BE2C (cell line): ENCODE measurements around the gene ZNF782.

Source experiments
- DNase-seq: peaks from one replicate; pipeline ENCODE4 v3.0.0-alpha.2; 2020
- H3K27me3 ChIP-seq: fragments of 250-450 bp; sonication (Bioruptor Pico); 2 replicates; pipeline ENCODE4 v1.5.1; 2020; ENCODE audit warnings: mild to moderate bottlenecking
- H3K36me3 ChIP-seq: fragments of 250-450 bp; sonication (Bioruptor Pico); 2 replicates; pipeline ENCODE4 v1.5.1; 2020; ENCODE audit warnings: mild to moderate bottlenecking
- H3K4me1 ChIP-seq: fragments of 250-450 bp; sonication (Bioruptor Pico); 2 replicates; pipeline ENCODE4 v1.5.1; 2020
- H3K4me3 ChIP-seq: 2 replicates; pipeline ENCODE4 v1.5.1; 2011; ENCODE audit warnings: low read depth, low read length
- H3K9me3 ChIP-seq: fragments of 250-450 bp; sonication (Bioruptor Pico); 2 replicates; pipeline ENCODE4 v1.5.1; 2020
- TF ChIP-seq, protein P1 (sequence below): IDR thresholded peaks from 2 replicates; pipeline ENCODE4 v1.5.1; 2012; ENCODE audit warnings: mild to moderate bottlenecking, low read depth, low read length

ZNF782 gene

GRCh38 chr9:96856363-96857286 is 2.3 kb upstream of the ZNF782 start:
- Histone ChIP-seq H3K4me3 (no peak overlapping the region), H3K36me3 (no peaks in the 10 kb centered on the region), H3K4me1 (0 out of 2 replicates have a peak, but pooled peaks cover 2% of the 10 kb centered on the region), H3K9me3 (no peaks in the 10 kb centered on the region), H3K27me3 (no peaks in the 10 kb centered on the region)
- TF ChIP-seq, protein P1, sequence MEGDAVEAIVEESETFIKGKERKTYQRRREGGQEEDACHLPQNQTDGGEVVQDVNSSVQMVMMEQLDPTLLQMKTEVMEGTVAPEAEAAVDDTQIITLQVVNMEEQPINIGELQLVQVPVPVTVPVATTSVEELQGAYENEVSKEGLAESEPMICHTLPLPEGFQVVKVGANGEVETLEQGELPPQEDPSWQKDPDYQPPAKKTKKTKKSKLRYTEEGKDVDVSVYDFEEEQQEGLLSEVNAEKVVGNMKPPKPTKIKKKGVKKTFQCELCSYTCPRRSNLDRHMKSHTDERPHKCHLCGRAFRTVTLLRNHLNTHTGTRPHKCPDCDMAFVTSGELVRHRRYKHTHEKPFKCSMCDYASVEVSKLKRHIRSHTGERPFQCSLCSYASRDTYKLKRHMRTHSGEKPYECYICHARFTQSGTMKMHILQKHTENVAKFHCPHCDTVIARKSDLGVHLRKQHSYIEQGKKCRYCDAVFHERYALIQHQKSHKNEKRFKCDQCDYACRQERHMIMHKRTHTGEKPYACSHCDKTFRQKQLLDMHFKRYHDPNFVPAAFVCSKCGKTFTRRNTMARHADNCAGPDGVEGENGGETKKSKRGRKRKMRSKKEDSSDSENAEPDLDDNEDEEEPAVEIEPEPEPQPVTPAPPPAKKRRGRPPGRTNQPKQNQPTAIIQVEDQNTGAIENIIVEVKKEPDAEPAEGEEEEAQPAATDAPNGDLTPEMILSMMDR = peak; percentile 95
- DNase-seq = peak; percentile 79

DNA sequence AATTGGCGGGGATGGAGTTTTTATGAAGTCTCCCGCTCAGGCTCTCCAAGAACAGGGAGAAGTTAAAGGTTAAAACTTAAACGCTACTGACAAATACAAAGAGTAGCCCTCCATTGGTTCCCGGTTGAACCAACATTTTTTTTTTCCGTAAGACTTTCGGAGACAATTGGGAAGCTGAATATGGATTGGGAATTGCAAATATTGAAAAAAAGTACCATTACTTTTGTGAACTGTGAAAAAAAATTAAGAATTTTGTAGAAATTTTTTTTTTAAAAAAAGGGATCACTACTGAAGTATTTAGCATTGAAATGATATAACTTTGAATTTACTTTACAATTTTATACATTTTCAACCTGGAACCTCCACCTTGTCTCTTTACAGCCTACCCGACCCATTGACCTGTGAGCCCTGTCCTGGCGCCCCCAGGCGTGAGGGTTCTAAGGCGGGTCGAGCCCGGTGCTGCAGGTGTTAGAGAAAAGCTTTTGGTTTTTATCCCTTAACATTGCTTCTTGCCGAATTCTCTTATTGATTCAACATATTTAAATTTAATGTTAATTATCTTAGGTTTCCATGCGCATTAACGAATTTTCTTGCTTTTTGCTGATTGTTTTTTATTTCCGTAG is 448 bp upstream of the ZNF782 start:
- no peak for DNase-seq
- no peaks in the 10 kb centered on the region for H3K4me1 ChIP-seq
- no peaks in the 10 kb centered on the region for H3K36me3 ChIP-seq
- no peaks in the 10 kb centered on the region for H3K27me3 ChIP-seq
- H3K4me3 ChIP-seq = peak overlapping the region; percentile 67
- no peaks in the 10 kb centered on the region for H3K9me3 ChIP-seq
- TF ChIP-seq, protein P1 = no peak

DNA sequence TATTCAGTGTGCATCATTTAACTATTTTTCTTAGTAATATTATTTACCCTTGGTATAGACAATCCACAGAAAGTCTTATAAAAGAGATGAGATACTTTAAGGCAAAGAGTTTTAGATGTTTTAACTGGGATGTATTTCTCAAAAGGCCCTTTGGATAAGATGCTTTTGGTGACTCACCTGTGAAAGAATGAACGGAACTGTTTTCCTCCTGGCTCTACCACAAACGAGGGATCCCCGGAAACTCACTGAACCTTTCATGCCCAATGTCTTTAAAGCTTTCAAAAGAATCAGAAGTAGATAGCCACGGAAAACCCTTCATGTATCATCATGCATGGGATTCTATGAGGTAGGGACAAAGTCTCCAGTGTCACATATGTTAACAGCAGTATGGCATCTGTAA is 1.6 kb downstream of the ZNF782 start:
- H3K27me3 ChIP-seq = no peaks in the 10 kb centered on the region
- H3K4me3 ChIP-seq = no peak overlapping the region
- H3K4me1 ChIP-seq = no peaks in the 10 kb centered on the region
- TF ChIP-seq, protein P1 = no peak
- H3K36me3 ChIP-seq = no peaks in the 10 kb centered on the region
- H3K9me3 ChIP-seq = no peaks in the 10 kb centered on the region; the same call in 1 of the 2 replicates
- DNase-seq = no peak

- no peak for DNase-seq
- TF ChIP-seq, protein P1 = no peak
- no peaks in the 10 kb centered on the region for H3K27me3 ChIP-seq
- no peak overlapping the region for H3K4me3 ChIP-seq
- no peaks in the 10 kb centered on the region for H3K36me3 ChIP-seq
- no peaks in the 10 kb centered on the region; the same call in 1 of the 2 replicates for H3K9me3 ChIP-seq
- H3K4me1 ChIP-seq = no peaks in the 10 kb centered on the region
Observed at GRCh38 chr9:96844040-96844439, 10.3 kb downstream of the ZNF782 start.

GRCh38 chr9:96818533-96818932 is 35.8 kb downstream of the ZNF782 start:
- H3K9me3 ChIP-seq = peaks cover 8% of the 10 kb centered on the region
- H3K27me3 ChIP-seq = no peaks in the 10 kb centered on the region

More at GRCh38 chr9:96818533-96818932, 35.8 kb downstream of the ZNF782 start:
- Histone ChIP-seq H3K4me1 (no peaks in the 10 kb centered on the region), H3K36me3 (no peaks in the 10 kb centered on the region), H3K4me3 (no peak overlapping the region)
- TF ChIP-seq, protein P1 = no peak
- DNase-seq = no peak
